ENCODE measurements around the gene C4BPB.

- TF ChIP-seq EZH2 (IDR thresholded peaks at IDR 0.05; ENCODE audit: low read depth, low read length, severe bottlenecking), result no peak
- TF ChIP-seq NRF1 (IDR thresholded peaks at IDR 0.05; ENCODE audit: low read depth, low read length), result no peak
- TF ChIP-seq POLR2AphosphoS5 (IDR thresholded peaks at IDR 0.05; ENCODE audit: low read depth, low read length), result no peak
- TF ChIP-seq EGR1 (IDR thresholded peaks at IDR 0.05; ENCODE audit: borderline replicate concordance, low read depth, low read length), result no peak
- TF ChIP-seq CEBPB (IDR thresholded peaks at IDR 0.05; ENCODE audit: low read depth, low read length), result no peak
- no peak for TF ChIP-seq CREB1 (IDR thresholded peaks at IDR 0.05)
- TF ChIP-seq JUND (IDR thresholded peaks at IDR 0.05; ENCODE audit: low read length), result no peak
- no peak for TF ChIP-seq POLR2A (IDR thresholded peaks at IDR 0.05; ENCODE audit: control extremely low read depth in 1 of 2, low read depth in 2 of 2, low read length in 2 of 2)
- TF ChIP-seq ZNF274 (IDR thresholded peaks at IDR 0.05; ENCODE audit: borderline replicate concordance, extremely low read depth, low read length), result no peak
These were observed 51.0 kb downstream of the C4BPB start for GRCh38 chr1:207139616-207140015.

Measured in H1 (cell line).